Smooth muscle cell (in vitro differentiated cells): ENCODE measurements around the gene CPZ. TPM values are rescaled to one million over a fixed set of nuclear protein-coding genes. Genes with fewer than 3 reads are reported as not detected.
"Not testable (repeated sequence)": the region's sequence is repeated elsewhere in the genome, so short reads cannot be mapped to it uniquely, and the experiment has no call there.

Experiments used
- DNase-seq: peaks from one replicate; lab custom pipeline; 2025; ENCODE audit not compliant: unreplicated experiment; lab: John Stamatoyannopoulos, UW
- H2AFZ ChIP-seq: fragments of 200-600 bp; sonication (generic); 2 replicates; pipeline ENCODE4 v1.6.0; 2016; ENCODE audit warnings: antibody characterized with exemption, low read depth, mild to moderate bottlenecking
- H3F3A ChIP-seq: fragments of 200-600 bp; sonication (generic); 2 replicates; pipeline ENCODE4 v1.6.0; 2017; ENCODE audit warnings: antibody characterized with exemption, low read depth
- H3K27ac ChIP-seq: fragments of 200-600 bp; sonication (generic); 2 replicates; pipeline ENCODE4 v1.5.1; 2016; ENCODE audit warnings: low read depth, mild to moderate bottlenecking
- H3K27me3 ChIP-seq: fragments of 200-600 bp; sonication (generic); 2 replicates; pipeline ENCODE4 v1.6.1; 2016; ENCODE audit warnings: low read depth, mild to moderate bottlenecking
- H3K36me3 ChIP-seq: fragments of 200-600 bp; sonication (generic); 2 replicates; pipeline ENCODE4 v1.5.1; 2016; ENCODE audit warnings: low read depth
- H3K4me1 ChIP-seq: fragments of 200-600 bp; sonication (generic); 2 replicates; pipeline ENCODE4 v1.5.1; 2016; ENCODE audit warnings: low read depth
- H3K4me2 ChIP-seq: fragments of 200-600 bp; sonication (generic); 2 replicates; pipeline ENCODE4 v1.6.0; 2016; ENCODE audit warnings: mild to moderate bottlenecking
- H3K4me3 ChIP-seq: fragments of 200-600 bp; sonication (generic); 2 replicates; pipeline ENCODE4 v1.5.1; 2016; ENCODE audit warnings: mild to moderate bottlenecking
- H3K79me2 ChIP-seq: fragments of 200-600 bp; sonication (generic); 2 replicates; pipeline ENCODE4 v1.6.0; 2016; ENCODE audit warnings: low read depth, mild to moderate bottlenecking
- H3K9ac ChIP-seq: fragments of 200-600 bp; sonication (generic); 2 replicates; pipeline ENCODE4 v1.6.0; 2016; ENCODE audit warnings: low read depth
- H3K9me3 ChIP-seq: fragments of 200-600 bp; sonication (generic); replicated peaks from 2 replicates; pipeline ENCODE4 v1.5.1; 2016; ENCODE audit warnings: low read depth
- H4K20me1 ChIP-seq: fragments of 200-600 bp; sonication (generic); 2 replicates; pipeline ENCODE4 v1.6.0; 2016; ENCODE audit warnings: low read depth
- CTCF ChIP-seq: fragments of 200-600 bp; sonication (generic); IDR thresholded peaks from 2 replicates; pipeline ENCODE4 v1.5.1; 2017; ENCODE audit warnings: borderline replicate concordance, mild to moderate bottlenecking, antibody characterized with exemption; ENCODE audit not compliant: insufficient read depth, poor library complexity, severe bottlenecking
- WGBS: methylation state at CpG from one replicate; pipeline ENCODE4 v1.1.7; 2016; ENCODE audit warnings: low lambda C conversion rate; 5-methylcytosine and 5-hydroxymethylcytosine counted together
- polyA plus RNA-seq: library from polyadenylated mRNA; unstranded; fragments of >200 nt; fragmentation: Nextera tagmentation; extraction: Ambion mirVana; gene quantifications from 2 replicates; pipeline ENCODE4 v1.2.1, GENCODE V29; 2016
- total RNA-seq: library from RNA; depleted of rRNA; stranded (reverse); fragments of >200 nt; gene quantifications from 2 replicates; pipeline ENCODE4 v1.2.3, GENCODE V29; 2014

Gene CPZ
- total and polyA plus RNA-seq, 2 experiments from 2014 or later: 12.0 to 35.9 TPM

- H3K36me3 ChIP-seq: no peaks in the 10 kb centered on the region
Measured at GRCh38 chr4:8618421-8618820, 25.9 kb downstream of the CPZ start.

GRCh38 chr4:8618961-8619720, 26.6 kb downstream of the CPZ start:
- TF ChIP-seq CTCF: no peak
- no peak for DNase-seq
- Histone ChIP-seq H3K4me2 (no peak overlapping the region), H3K9ac (no peak overlapping the region), H3F3A (no peaks in the 10 kb centered on the region), H3K79me2 (no peaks in the 10 kb centered on the region), H3K4me3 (no peak overlapping the region), H3K36me3 (no peaks in the 10 kb centered on the region), H3K27me3 (no peaks in the 10 kb centered on the region), H3K4me1 (no peaks in the 10 kb centered on the region), H4K20me1 (no peaks in the 10 kb centered on the region), H2AFZ (no peak overlapping the region), H3K9me3 (no peaks in the 10 kb centered on the region), H3K27ac (no peak overlapping the region)
- 94% methylated on average over 28 of the region's 28 CpGs for WGBS

More at GRCh38 chr4:8618421-8618820, 25.9 kb downstream of the CPZ start:
- 88% methylated on average over 15 of the region's 15 CpGs for WGBS
- no peak for TF ChIP-seq CTCF
- no peak for DNase-seq
- no peak overlapping the region for H3K27ac ChIP-seq
- H3K79me2 ChIP-seq: no peaks in the 10 kb centered on the region
- no peaks in the 10 kb centered on the region for H4K20me1 ChIP-seq
- no peaks in the 10 kb centered on the region for H3K27me3 ChIP-seq
- no peak overlapping the region for H3K4me2 ChIP-seq
- no peak overlapping the region for H3K9ac ChIP-seq
- no peaks in the 10 kb centered on the region for H3F3A ChIP-seq
- H3K4me1 ChIP-seq: no peaks in the 10 kb centered on the region
- H3K4me3 ChIP-seq: no peak overlapping the region
- no peaks in the 10 kb centered on the region for H3K9me3 ChIP-seq
- no peak overlapping the region for H2AFZ ChIP-seq

GRCh38 chr4:8621135-8621534, 28.6 kb downstream of the CPZ start:
- H3K79me2 ChIP-seq, H3K4me2 ChIP-seq, H4K20me1 ChIP-seq, H3K4me3 ChIP-seq, H3K9me3 ChIP-seq, H3K27me3 ChIP-seq, DNase-seq, H2AFZ ChIP-seq, H3F3A ChIP-seq, H3K36me3 ChIP-seq, H3K27ac ChIP-seq, H3K9ac ChIP-seq, H3K4me1 ChIP-seq: not testable (repeated sequence)
- whole genome bisulfite sequencing: 96% methylated on average over 12 of the region's 14 CpGs

- not testable (repeated sequence) for H3K4me1 ChIP-seq, H3F3A ChIP-seq, H3K4me3 ChIP-seq, H3K27me3 ChIP-seq, H3K79me2 ChIP-seq, H3K4me2 ChIP-seq, DNase-seq, H4K20me1 ChIP-seq, H3K9me3 ChIP-seq, H3K27ac ChIP-seq, H2AFZ ChIP-seq, H3K9ac ChIP-seq, H3K36me3 ChIP-seq
- WGBS: no CpG with 5 or more reads among the region's 29 CpGs
Measured at GRCh38 chr4:8624601-8625272, 32.2 kb downstream of the CPZ start.

- H3K9ac ChIP-seq, H3F3A ChIP-seq, H3K27ac ChIP-seq, DNase-seq, H3K36me3 ChIP-seq, H3K79me2 ChIP-seq, H3K27me3 ChIP-seq, H3K9me3 ChIP-seq, H3K4me2 ChIP-seq, H4K20me1 ChIP-seq, H3K4me3 ChIP-seq, H3K4me1 ChIP-seq, H2AFZ ChIP-seq: not testable (repeated sequence)
- no CpG with 5 or more reads among the region's 29 CpGs for WGBS
Measured at GRCh38 chr4:8630240-8630905, 37.8 kb downstream of the CPZ start.

GRCh38 chr4:8631896-8632295, 39.3 kb downstream of the CPZ start:
- H3K36me3 ChIP-seq, H3K4me1 ChIP-seq, H3K4me2 ChIP-seq, H3K27me3 ChIP-seq, H4K20me1 ChIP-seq, H3K9me3 ChIP-seq, H3K9ac ChIP-seq, H3K79me2 ChIP-seq, H2AFZ ChIP-seq, H3K4me3 ChIP-seq, H3F3A ChIP-seq, DNase-seq, H3K27ac ChIP-seq: not testable (repeated sequence)
- WGBS: 100% methylated on average over 2 of the region's 6 CpGs
